Anterior cingulate cortex (tissue), 58 donors: ENCODE data around the gene CD93.

Experiments used
- DNase-seq, 58 donors: peaks; one replicate each; lab custom pipeline; 2025; lab: John Stamatoyannopoulos, UW

CD93 gene

GRCh38 chr20:23042270-23042669, 43.9 kb downstream of the CD93 start:
- no peak for DNase-seq

DNA sequence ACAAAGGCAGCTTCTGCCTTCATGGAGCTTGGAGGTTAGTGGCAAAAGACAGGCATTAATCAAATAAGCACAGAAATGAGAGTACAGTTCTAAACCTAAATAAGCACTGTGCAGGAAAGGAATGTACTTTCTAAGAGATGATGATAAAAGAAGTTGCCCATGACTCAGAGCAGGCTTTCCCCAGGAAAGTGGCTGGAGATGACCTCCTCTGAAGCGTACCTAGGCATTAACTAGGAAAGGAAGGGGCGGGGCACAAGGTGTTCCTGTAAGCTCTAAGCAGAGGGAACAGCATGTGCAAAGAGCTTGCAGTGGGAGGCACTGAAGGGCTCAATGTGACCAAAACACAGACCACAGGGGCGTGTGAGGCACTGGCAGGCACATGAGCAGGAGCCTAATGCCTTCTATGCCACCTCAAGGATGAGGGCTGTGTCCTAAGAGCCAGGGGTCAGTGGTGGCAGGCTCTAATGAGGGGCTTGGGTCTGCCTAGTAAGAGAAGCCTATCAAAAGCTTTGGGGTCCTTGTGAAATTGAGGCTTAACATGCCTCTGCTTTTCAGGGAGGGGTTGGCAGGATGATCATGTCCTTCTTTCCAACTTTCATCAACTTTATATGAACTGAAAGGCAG, 46.1 kb downstream of the CD93 start:
- DNase-seq: no peak

GRCh38 chr20:23039136-23039875, 46.8 kb downstream of the CD93 start:
- DNase-seq: no peak

GRCh38 chr20:23037017-23037481, 49.1 kb downstream of the CD93 start:
- DNase-seq: no peak

DNA sequence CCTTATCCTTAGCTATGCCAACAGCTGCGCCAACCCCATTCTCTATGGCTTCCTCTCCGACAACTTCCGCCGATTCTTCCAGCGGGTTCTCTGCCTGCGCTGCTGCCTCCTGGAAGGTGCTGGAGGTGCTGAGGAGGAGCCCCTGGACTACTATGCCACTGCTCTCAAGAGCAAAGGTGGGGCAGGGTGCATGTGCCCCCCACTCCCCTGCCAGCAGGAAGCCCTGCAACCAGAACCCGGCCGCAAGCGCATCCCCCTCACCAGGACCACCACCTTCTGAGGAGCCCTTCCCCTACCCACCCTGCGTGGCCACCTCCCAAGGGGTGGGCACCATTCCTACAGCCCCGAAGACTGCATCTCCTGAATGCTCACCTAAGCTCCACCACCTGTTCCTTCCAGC, 49.8 kb downstream of the CD93 start:
- no peak for DNase-seq

GRCh38 chr20:23035731-23036130, 50.4 kb downstream of the CD93 start:
- DNase-seq: no peak

DNA sequence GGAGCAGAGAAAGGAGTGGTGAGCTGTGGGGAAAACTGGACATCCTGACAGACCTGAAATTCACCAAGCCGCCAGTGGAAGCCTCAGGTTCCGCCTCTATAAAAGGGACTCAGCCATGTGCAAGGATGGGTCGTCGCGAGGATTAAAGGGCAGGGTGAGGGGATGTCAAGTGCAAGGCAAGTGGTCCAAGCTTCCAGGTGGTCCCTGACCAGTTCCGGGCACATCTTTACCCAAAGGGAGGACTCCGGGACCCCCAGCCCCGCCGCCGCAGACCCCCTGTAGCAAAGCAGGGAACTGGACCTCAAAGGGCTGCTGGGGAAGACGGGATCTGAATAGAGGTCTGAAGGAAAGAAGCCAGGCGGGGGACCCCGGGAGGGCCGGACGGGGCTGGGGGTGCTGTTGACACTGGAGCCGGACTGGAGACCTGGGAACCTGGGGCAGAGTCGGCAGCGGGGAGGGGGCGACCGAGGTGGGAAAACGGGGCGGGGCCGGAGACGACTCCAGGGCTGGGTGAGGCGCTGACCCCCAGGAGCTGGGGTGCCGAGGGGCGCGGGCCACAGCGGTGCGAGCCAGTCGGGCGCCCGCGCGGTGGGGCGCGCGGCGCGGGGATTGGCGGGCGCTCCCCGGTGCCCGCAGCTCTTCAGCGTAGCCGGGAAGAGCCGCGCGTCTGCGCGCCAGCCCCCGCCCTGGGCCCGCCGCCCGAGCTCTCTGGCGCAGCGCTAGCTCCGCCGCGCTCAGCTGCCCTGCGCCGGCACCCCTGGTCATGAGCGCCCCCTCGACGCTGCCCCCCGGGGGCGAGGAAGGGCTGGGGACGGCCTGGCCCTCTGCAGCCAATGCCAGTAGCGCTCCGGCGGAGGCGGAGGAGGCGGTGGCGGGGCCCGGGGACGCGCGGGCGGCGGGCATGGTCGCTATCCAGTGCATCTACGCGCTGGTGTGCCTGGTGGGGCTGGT, 51.1 kb downstream of the CD93 start, which contains the start of gene SSTR4:
TSS of gene SSTR4 (plus strand) at position 592 of the 951 bp plus-strand sequence. CDS start at position 764, 172 bp downstream.
- DNase-seq: peak in 1 of 58 donors; percentile 20

- DNase-seq: no peak
These were observed 52.2 kb downstream of the CD93 start for GRCh38 chr20:23033918-23034317.

DNA sequence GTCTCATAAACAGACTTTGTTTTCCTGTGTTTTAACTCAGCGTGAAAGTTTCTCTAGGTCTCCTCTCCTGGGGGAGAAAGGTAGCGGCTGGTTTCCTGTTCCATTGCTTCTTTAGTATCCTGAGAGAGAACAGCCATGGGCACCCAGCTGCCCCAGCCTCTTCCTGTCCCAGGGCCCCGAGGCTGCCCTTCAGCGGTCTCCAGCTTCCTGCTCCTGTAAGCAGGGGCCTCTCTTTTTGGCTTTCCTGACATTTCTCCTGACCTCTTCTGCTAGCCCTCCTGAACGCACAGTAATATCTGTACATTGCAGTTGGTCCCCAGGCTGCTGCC, 53.4 kb downstream of the CD93 start:
- no peak for DNase-seq

DNA sequence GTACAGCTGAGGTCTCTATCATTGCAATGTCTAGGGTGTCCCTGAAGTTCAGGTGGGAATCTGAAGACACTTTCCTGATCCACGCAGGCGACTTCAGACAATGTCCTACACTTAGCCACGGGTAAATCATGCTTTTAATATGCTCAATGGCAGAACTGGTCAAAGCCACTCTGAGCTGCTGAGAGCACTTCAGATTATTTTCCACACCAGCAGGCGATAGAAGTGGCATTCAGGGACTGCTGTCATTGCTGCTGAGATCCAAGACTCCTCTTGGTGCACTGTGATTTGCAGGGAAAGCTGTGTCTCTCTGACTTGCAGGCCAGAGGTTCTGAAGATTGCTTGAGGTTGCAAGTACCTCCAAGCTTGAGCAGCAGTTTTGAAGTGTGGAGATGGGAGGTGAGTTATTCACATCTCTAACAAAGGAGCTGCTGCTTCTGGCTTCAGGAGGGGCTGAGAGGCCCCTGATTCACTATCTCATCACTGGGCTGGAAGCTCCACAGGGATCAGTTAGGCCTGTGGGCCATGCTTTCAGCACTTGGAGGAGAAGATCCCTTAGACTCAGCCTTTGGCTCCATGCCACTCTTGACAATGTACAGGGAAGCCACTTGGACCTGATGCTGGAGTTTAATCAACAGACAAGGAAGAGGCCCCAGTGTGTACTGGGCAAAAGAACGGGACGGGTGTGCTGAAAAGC, 53.9 kb downstream of the CD93 start:
- no peak for DNase-seq

GRCh38 chr20:23031346-23031745, 54.8 kb downstream of the CD93 start:
- DNase-seq: no peak
